SH-SY5Y (cell line): ENCODE measurements around the gene SAA2.

Source experiments
- GATA2 ChIP-seq: IDR thresholded peaks from 2 replicates; pipeline ENCODE4 v1.6.1; 2011; ENCODE audit warnings: mild to moderate bottlenecking, low read depth, low read length
- GATA3 ChIP-seq: IDR thresholded peaks from 2 replicates; pipeline ENCODE4 v1.6.1; 2011; ENCODE audit warnings: low read depth, mild to moderate bottlenecking, low read length, moderate library complexity

Gene SAA2

GRCh38 chr11:18259259-18259658 lies 10.8 kb upstream of the SAA2 start:
- no peak for TF ChIP-seq GATA3
- no peak for TF ChIP-seq GATA2

- TF ChIP-seq GATA3 (no peak), GATA2 (no peak)
Observed at GRCh38 chr11:18254781-18255361, 6.4 kb upstream of the SAA2 start.

GRCh38 chr11:18253778-18254338 lies 5.4 kb upstream of the SAA2 start:
- TF ChIP-seq GATA3 (no peak), GATA2 (no peak)

DNA sequence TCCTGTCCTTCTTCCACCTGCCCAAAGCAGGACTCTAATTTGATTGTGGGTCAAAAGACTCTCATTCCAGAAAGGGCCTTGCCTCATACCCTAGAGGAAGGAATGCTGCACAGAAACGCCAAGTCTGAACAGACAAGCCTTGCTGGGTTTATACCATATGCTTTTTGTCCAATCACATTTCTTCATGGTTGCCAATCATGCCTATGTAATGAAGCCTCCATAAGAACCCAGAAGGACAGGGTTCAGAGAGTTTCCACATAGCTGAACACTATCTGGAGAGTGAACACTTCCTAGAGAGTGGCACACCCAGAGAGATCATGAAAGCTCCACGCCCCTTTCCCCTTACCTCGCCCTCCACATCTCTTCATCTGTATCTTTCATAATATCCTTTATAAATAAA lies 4.8 kb upstream of the SAA2 start:
- TF ChIP-seq GATA3 (no peak), GATA2 (no peak)

DNA sequence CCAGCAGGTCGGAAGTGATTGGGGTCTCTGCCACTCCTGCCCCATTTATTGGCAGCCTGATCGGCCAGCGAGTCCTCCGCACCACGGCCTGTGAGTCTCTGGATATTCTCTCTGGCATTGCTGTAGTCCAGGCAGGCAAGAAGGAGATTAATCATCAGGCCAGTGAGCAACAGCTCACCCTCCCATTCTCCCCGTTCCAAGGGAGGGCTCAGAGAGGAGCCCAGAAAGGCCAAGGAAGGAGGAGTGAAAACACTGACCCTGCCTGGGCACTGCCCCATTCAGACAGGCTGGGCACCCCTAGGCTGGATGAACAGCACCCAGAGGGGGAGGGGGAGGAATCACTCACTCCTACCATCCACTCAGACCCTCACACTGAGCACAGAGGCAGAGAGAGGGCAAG lies 3.1 kb downstream of the SAA2 start:
- TF ChIP-seq GATA2 (no peak), GATA3 (no peak)

DNA sequence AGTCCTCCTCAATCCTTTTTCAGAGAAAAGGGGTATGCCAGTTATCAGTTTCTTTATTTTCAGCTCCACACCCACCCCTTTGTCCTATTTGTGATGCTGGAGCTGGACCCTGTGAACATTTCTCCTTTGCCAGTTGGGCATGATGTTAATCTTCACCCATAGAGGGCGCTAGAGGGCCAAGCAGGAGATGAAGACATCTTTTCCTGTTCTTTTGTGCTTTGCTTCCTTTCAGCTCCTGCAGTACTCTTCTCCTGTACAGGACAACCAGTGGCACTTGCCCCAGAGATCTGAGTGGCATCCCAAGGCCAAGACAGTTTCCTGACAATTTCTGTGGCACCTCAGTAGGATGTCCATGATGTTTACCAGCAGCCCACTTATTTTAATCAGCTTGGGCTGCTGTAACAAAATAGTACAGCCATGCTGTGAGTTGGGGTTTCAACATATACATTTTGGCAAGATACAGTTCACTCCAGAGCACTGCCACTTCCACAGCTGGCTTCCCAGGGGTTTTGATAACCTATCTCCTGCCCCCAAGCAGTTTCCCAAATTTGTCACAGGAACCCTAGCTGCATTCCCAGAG lies 4.6 kb downstream of the SAA2 start:
- TF ChIP-seq GATA3 (no peak), GATA2 (no peak)

DNA sequence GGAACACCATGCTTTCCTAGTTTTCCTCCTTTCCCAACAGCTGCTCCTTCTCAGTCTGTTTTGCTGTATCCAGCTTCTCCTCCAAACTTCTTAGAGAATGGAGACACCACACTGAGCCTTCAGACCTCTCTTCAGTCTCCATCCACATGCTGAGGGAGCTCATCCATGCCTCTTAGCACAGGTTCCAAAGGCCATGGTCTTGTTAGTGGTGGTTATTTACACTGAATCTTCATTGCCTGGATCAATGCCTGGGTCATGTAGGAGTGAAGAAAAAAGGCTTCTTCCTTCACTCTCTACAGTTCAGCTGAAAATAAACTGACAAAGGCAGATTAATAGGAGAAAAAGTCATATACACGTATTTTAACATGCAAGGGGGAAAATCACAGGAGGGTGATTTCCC lies 8.8 kb downstream of the SAA2 start:
- TF ChIP-seq GATA3: no peak
- TF ChIP-seq GATA2: no peak

DNA sequence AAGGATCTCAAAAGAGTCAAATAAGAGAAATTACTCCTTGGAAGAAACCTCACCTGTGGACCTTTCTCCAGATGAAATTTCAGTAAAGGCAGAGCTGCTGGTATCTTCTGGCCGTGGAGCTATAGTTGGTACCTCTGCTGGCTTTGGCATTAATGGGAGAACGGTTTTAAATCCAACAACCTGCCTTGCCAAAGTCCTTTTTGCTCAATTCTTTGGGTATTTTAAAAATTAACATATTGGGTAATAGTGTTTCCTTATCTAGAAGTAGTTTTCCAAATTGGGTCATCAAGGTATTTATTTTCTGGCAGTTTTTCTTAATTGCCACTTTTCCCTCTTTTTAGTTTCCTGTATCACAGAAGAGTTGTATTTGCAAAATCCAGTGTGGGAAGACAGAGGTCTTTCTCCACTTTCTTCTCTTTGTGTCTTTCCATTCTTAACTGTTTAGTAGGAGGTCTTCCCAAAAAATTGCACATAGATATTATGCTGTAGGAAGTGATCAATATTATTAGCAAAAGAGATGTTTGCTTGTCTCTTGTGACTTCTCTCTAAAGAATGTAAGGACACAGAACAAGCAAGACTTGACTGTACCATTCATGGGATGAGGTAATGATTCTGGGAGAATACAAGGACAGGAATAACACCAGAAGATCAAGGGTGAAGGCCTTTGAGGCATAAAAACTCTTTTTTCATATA lies 11.7 kb downstream of the SAA2 start, which contains the start of gene SAA4:
SAA4 (minus strand) TSS at position 139 of the 693 bp plus-strand sequence. CDS start 876 bp downstream, outside the sequence.
- TF ChIP-seq GATA2 (no peak), GATA3 (no peak)

GRCh38 chr11:18235394-18236334 lies 12.8 kb downstream of the SAA2 start:
- TF ChIP-seq GATA3 (no peak), GATA2 (no peak)

- TF ChIP-seq GATA3 (no peak), GATA2 (no peak)
Observed at GRCh38 chr11:18233912-18234311, 14.6 kb downstream of the SAA2 start.

DNA sequence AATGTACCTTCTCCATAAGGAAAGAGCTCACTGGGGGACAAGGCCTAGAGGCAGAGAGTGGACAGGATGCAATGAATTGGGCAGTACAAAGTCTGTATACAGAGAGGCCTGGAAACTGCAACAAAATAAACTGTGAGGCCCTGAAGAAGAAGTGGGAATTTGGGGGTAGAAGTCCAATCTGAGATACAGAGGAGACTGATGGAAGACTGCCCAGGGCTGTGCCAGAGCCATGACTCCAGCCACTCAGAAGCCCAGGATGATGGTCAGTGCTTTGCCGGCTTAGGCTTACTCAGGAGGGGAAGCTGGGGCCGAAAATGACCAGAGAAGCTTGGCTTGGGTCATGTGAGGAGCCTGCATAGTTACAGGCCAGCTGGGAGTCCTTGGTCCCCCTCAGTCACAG lies 17.6 kb downstream of the SAA2 start:
- TF ChIP-seq GATA3 (no peak), GATA2 (no peak)

GRCh38 chr11:18229501-18229900 lies 19.0 kb downstream of the SAA2 start:
- TF ChIP-seq GATA3 (no peak), GATA2 (no peak)

DNA sequence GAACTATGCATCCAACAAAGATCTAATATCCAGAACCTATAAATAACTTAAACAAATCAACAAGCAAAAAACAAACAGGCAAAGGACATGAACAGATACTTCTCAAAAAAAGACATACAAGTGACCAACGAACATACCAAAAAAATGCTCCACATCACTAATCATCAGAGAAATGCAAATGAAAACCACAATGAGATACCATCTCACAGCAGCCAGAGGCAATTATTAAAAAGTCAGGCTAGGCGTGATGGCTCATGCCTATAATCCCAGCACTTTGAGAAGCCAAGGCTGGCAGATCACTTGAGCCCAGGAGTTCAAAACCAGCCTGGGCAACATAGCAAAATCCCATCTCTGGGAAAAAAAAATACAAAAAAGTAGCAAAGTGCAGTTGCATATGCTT lies 22.6 kb downstream of the SAA2 start:
- TF ChIP-seq GATA2 (no peak), GATA3 (no peak)
